ENCODE results near the gene IQSEC1. TPM values are rescaled to one million over a fixed set of nuclear protein-coding genes. Genes with fewer than 3 reads are reported as not detected.
A peak's percentile ranks its signal among the peaks of the same experiment; 100 is the strongest.

The IQSEC1 gene
- polyA plus RNA-seq, 3 donors, result 17.7 to 61.7 (median 30.3) TPM

DNA sequence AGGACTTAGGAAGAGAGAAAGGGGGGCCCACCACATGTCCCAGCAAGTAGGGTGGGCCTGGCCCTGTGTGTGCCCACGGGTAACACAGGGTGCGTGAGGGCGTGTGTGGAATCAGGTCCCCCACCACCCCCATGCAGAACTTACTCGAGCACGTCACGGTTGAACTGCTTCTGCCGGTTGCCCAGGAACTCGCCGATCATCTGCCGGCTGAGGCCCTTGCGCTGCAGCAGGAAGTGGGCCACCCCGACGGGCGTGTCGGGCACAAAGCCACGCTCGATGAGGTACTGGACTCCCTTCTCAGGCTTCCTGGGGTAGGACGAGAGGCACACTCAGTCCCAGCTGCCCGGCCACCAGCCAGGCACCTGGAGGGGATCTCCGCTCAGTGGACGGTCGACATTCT lies 148.8 kb downstream of the IQSEC1 start:
- intact Hi-C loops (cut with micrococcal nuclease), result no loop called here
- peak overlapping the region in 2 of 7 donors; percentile 18 to 68 for H3K27ac Mint-ChIP-seq

DNA sequence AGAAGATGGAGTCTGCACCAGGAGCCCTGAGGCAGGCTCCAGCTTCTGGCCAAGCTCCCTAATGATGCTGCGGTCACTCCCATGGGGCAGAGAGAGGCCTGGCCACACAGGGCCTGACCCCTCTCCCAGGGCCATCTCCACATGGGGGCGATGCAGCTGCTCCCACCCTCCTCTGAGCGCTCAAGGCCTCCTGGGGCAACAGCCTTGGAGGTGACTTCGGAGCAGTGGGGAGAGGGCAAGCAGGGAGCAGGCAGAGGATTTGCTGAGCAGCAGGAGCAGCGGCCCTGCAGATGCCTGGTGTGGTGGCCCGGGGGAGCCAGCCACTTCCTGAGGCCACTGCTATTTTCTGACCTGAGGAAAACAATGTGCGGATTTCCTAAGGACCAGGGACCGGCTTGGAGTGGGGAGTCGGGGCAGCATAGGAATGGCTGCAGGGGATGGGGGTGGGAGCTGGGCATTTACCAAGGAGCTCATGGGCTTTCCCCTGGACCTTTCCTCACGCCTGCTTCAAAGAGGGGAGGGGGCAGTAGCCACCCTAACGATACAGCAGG lies 150.3 kb downstream of the IQSEC1 start:
- H3K27ac ChIP-seq (ENCODE audit: low read depth in 1 of 2, low read length in 2 of 2), result no peak overlapping the region
- Mint-ChIP-seq H3K36me3 (peaks cover 89 to 100% of the 10 kb centered on the region in 2 donors), H3K4me1 (no peaks in the 10 kb centered on the region), H3K27ac (no peak overlapping the region), H3K9me3 (peaks cover 0 to 2% (median 0%) of the 10 kb centered on the region in 7 donors), H3K27me3 (ENCODE audit: low read depth in 3 of 3) (no peaks in the 10 kb centered on the region), H3K4me3 (no peak overlapping the region)
- no peak overlapping the region for H2AFZ ChIP-seq (ENCODE audit: insufficient read depth, low read depth, low read length, poor library complexity, severe bottlenecking)
- intact Hi-C loops (cut with micrococcal nuclease), result no loop called here
- TF ChIP-seq, protein P1, sequence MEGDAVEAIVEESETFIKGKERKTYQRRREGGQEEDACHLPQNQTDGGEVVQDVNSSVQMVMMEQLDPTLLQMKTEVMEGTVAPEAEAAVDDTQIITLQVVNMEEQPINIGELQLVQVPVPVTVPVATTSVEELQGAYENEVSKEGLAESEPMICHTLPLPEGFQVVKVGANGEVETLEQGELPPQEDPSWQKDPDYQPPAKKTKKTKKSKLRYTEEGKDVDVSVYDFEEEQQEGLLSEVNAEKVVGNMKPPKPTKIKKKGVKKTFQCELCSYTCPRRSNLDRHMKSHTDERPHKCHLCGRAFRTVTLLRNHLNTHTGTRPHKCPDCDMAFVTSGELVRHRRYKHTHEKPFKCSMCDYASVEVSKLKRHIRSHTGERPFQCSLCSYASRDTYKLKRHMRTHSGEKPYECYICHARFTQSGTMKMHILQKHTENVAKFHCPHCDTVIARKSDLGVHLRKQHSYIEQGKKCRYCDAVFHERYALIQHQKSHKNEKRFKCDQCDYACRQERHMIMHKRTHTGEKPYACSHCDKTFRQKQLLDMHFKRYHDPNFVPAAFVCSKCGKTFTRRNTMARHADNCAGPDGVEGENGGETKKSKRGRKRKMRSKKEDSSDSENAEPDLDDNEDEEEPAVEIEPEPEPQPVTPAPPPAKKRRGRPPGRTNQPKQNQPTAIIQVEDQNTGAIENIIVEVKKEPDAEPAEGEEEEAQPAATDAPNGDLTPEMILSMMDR (IDR thresholded peaks at IDR 0.05), result no peak
- no peaks in the 10 kb centered on the region for H3K9me3 ChIP-seq (replicated peaks in 1 of 2; ENCODE audit: control insufficient read depth in 1 of 2, insufficient read depth in 1 of 2, low read length in 2 of 2)
- WGBS (ENCODE audit: insufficient coverage), result 100% methylated on average over 8 of the region's 11 CpGs
- no peaks in the 10 kb centered on the region for H3K27me3 ChIP-seq (ENCODE audit: control insufficient read depth in 2 of 2, insufficient read depth in 2 of 2, low read length in 2 of 2)
- no peak overlapping the region for H3K9ac ChIP-seq (ENCODE audit: insufficient read depth, low read length, poor library complexity, severe bottlenecking)
- no peak overlapping the region for H3K4me3 ChIP-seq (replicated peaks in 1 of 3; ENCODE audit: low read depth in 2 of 3, low read length in 3 of 3)
- peaks cover 93 to 100% of the 10 kb centered on the region in 2 donors for H3K36me3 ChIP-seq (replicated peaks in 1 of 2; ENCODE audit: control insufficient read depth in 1 of 2, insufficient read depth in 2 of 2, low read length in 2 of 2)
- peaks cover 100% of the 10 kb centered on the region for H4K20me1 ChIP-seq (ENCODE audit: insufficient read depth, low read length)
- no peaks in the 10 kb centered on the region for H3K4me1 ChIP-seq (ENCODE audit: control insufficient read depth in 1 of 2, insufficient read depth in 2 of 2, low read length in 2 of 2)
- H3K4me2 ChIP-seq (replicated peaks; ENCODE audit: extremely low read depth, low read length, poor library complexity, severe bottlenecking), result no peak overlapping the region
- no peak for DNase-seq
- H3K79me2 ChIP-seq (ENCODE audit: insufficient read depth, low read length), result no peaks in the 10 kb centered on the region

More for the DNA sequence above, 148.8 kb downstream of the IQSEC1 start:
- peaks cover 100% of the 10 kb centered on the region for H4K20me1 ChIP-seq (ENCODE audit: insufficient read depth, low read length)
- peaks cover 0 to 2% (median 0%) of the 10 kb centered on the region in 7 donors for H3K9me3 Mint-ChIP-seq
- H3K4me3 ChIP-seq (replicated peaks in 1 of 3; ENCODE audit: low read depth in 2 of 3, low read length in 3 of 3), result no peak overlapping the region
- H3K79me2 ChIP-seq (ENCODE audit: insufficient read depth, low read length), result peaks cover 4% of the 10 kb centered on the region
- H3K4me1 Mint-ChIP-seq, result no peaks in the 10 kb centered on the region
- peaks cover 93 to 99% of the 10 kb centered on the region in 2 donors for H3K36me3 Mint-ChIP-seq
- TF ChIP-seq, protein P1 (IDR thresholded peaks at IDR 0.05), result no peak
- no peak overlapping the region for H3K9ac ChIP-seq (ENCODE audit: insufficient read depth, low read length, poor library complexity, severe bottlenecking)
- H3K36me3 ChIP-seq (replicated peaks in 1 of 2; ENCODE audit: control insufficient read depth in 1 of 2, insufficient read depth in 2 of 2, low read length in 2 of 2), result peaks cover 91 to 100% of the 10 kb centered on the region in 2 donors
- no peak overlapping the region for H3K27ac ChIP-seq (ENCODE audit: low read depth in 1 of 2, low read length in 2 of 2)
- no peaks in the 10 kb centered on the region for H3K27me3 ChIP-seq (ENCODE audit: control insufficient read depth in 2 of 2, insufficient read depth in 2 of 2, low read length in 2 of 2)
- no peak overlapping the region for H2AFZ ChIP-seq (ENCODE audit: insufficient read depth, low read depth, low read length, poor library complexity, severe bottlenecking)
- 39% methylated on average over 21 of the region's 22 CpGs for WGBS (ENCODE audit: insufficient coverage)
- DNase-seq, result no peak
- no peaks in the 10 kb centered on the region for H3K9me3 ChIP-seq (replicated peaks in 1 of 2; ENCODE audit: control insufficient read depth in 1 of 2, insufficient read depth in 1 of 2, low read length in 2 of 2)
- no peak overlapping the region for H3K4me3 Mint-ChIP-seq
- no peaks in the 10 kb centered on the region for H3K27me3 Mint-ChIP-seq (ENCODE audit: low read depth in 3 of 3)
- no peak overlapping the region for H3K4me2 ChIP-seq (replicated peaks; ENCODE audit: extremely low read depth, low read length, poor library complexity, severe bottlenecking)
- H3K4me1 ChIP-seq (ENCODE audit: control insufficient read depth in 1 of 2, insufficient read depth in 2 of 2, low read length in 2 of 2), result no peaks in the 10 kb centered on the region
